ENCODE measurements around the gene HCRT. TPM values are rescaled to one million over a fixed set of nuclear protein-coding genes. Genes with fewer than 3 reads are reported as not detected.
"Not testable (repeated sequence)": the region's sequence is repeated elsewhere in the genome, so short reads cannot be mapped to it uniquely, and the experiment has no call there.

The HCRT gene
- total RNA-seq, 2 experiments from 2014 or later, result not detected

- no peak overlapping the region for H3K27ac Mint-ChIP-seq
- CTCF ChIA-PET, result interaction anchor here (1.0 to 1.1 kb wide), 3 partner anchors 10 to 243 kb away, joined by 3 to 4 read pairs (median 3); no protein-coding TSS in a partner anchor
- H3K9me3 Mint-ChIP-seq (ENCODE audit: low read depth), result no peaks in the 10 kb centered on the region
- H3K27me3 Mint-ChIP-seq, result no peaks in the 10 kb centered on the region
- no peaks in the 10 kb centered on the region for H3K36me3 Mint-ChIP-seq
- H3K4me3 Mint-ChIP-seq, result no peak overlapping the region
- ATAC-seq (no peak), DNase-seq (no peak)
- H3K4me1 Mint-ChIP-seq, result no peaks in the 10 kb centered on the region
Measured at GRCh38 chr17:42163696-42164407, 21.4 kb downstream of the HCRT start.

- Mint-ChIP-seq H3K27me3 (no peaks in the 10 kb centered on the region), H3K36me3 (no peaks in the 10 kb centered on the region), H3K4me1 (no peaks in the 10 kb centered on the region), H3K4me3 (no peak overlapping the region), H3K27ac (no peak overlapping the region), H3K9me3 (ENCODE audit: low read depth) (no peaks in the 10 kb centered on the region)
- DNase-seq (peak; percentile 62), ATAC-seq (no peak)
- CTCF ChIA-PET, result interaction anchor here (0.6 to 1.6 kb wide), 6 partner anchors 9 to 243 kb away, joined by 3 to 5 read pairs (median 4); partner anchors contain the start of genes DHX58 and KCNH4
Measured at GRCh38 chr17:42163113-42163512, 22.1 kb downstream of the HCRT start.

- DNase-seq (no peak), ATAC-seq (no peak)
- Mint-ChIP-seq H3K9me3 (ENCODE audit: low read depth) (no peaks in the 10 kb centered on the region), H3K4me1 (peaks cover 6% of the 10 kb centered on the region), H3K27me3 (no peaks in the 10 kb centered on the region), H3K27ac (no peak overlapping the region), H3K36me3 (no peaks in the 10 kb centered on the region), H3K4me3 (no peak overlapping the region)
- CTCF ChIA-PET, result no interaction called here
Measured at GRCh38 chr17:42160531-42160910, 24.7 kb downstream of the HCRT start.

- no peaks in the 10 kb centered on the region for H3K9me3 Mint-ChIP-seq (ENCODE audit: low read depth)
- DNase-seq (no peak), ATAC-seq (no peak)
- CTCF ChIA-PET, result no interaction called here
- H3K36me3 Mint-ChIP-seq, result no peaks in the 10 kb centered on the region
- peaks cover 10% of the 10 kb centered on the region for H3K4me1 Mint-ChIP-seq
- H3K4me3 Mint-ChIP-seq, result no peak overlapping the region
- H3K27me3 Mint-ChIP-seq, result no peaks in the 10 kb centered on the region
- no peak overlapping the region for H3K27ac Mint-ChIP-seq
Measured at GRCh38 chr17:42159796-42160530, 25.3 kb downstream of the HCRT start.

- no peak for DNase-seq
- no peaks in the 10 kb centered on the region for H3K27me3 Mint-ChIP-seq
- no peak for ATAC-seq
- H3K9me3 Mint-ChIP-seq (ENCODE audit: low read depth), result no peaks in the 10 kb centered on the region
- H3K4me3 Mint-ChIP-seq, result peak overlapping the region; percentile 85
- CTCF ChIA-PET, result interaction anchor here (0.7 to 1.0 kb wide), 3 partner anchors 25 to 138 kb away, joined by 4 read pairs; partner anchors contain the start of genes DNAJC7 and KCNH4
- H3K4me1 Mint-ChIP-seq, result peaks cover 42% of the 10 kb centered on the region
- H3K36me3 Mint-ChIP-seq, result peaks cover 4% of the 10 kb centered on the region
- H3K27ac Mint-ChIP-seq, result peak overlapping the region; percentile 77
Measured at GRCh38 chr17:42155614-42156045, 29.6 kb downstream of the HCRT start.

- ATAC-seq, result no peak
- H3K4me1 Mint-ChIP-seq, result peaks cover 42% of the 10 kb centered on the region
- H3K36me3 Mint-ChIP-seq, result peaks cover 4% of the 10 kb centered on the region
- H3K27me3 Mint-ChIP-seq, result no peaks in the 10 kb centered on the region
- no peak for DNase-seq
- H3K27ac Mint-ChIP-seq, result peak overlapping the region; percentile 77
- peak overlapping the region; percentile 85 for H3K4me3 Mint-ChIP-seq
- no peaks in the 10 kb centered on the region for H3K9me3 Mint-ChIP-seq (ENCODE audit: low read depth)
- CTCF ChIA-PET, result interaction anchor here (0.8 to 2.1 kb wide), 7 partner anchors 10 to 249 kb away, joined by 3 to 7 read pairs (median 3); partner anchors contain the start of genes KCNH4 and STAT3
Measured at GRCh38 chr17:42153919-42154742, 31.1 kb downstream of the HCRT start.

GRCh38 chr17:42146911-42147607, 38.2 kb downstream of the HCRT start:
- peaks cover 21% of the 10 kb centered on the region for H3K36me3 Mint-ChIP-seq
- H3K9me3 Mint-ChIP-seq (ENCODE audit: low read depth), result no peaks in the 10 kb centered on the region
- no peak for DNase-seq
- H3K4me1 Mint-ChIP-seq, result peaks cover 29% of the 10 kb centered on the region
- ATAC-seq, result no peak
- no peak overlapping the region for H3K4me3 Mint-ChIP-seq
- H3K27me3 Mint-ChIP-seq, result no peaks in the 10 kb centered on the region
- CTCF ChIA-PET, result interaction anchor here (0.6 kb wide), 1 partner anchor 276 kb away, joined by 3 read pairs; no protein-coding TSS in a partner anchor
- peak overlapping the region; percentile 8 for H3K27ac Mint-ChIP-seq

- Mint-ChIP-seq H3K36me3 (peaks cover 23% of the 10 kb centered on the region), H3K4me1 (peaks cover 18% of the 10 kb centered on the region)
- not testable (repeated sequence) for H3K4me3 Mint-ChIP-seq; ATAC-seq; DNase-seq; H3K27ac Mint-ChIP-seq; H3K27me3 Mint-ChIP-seq; H3K9me3 Mint-ChIP-seq (ENCODE audit: low read depth)
- CTCF ChIA-PET, result interaction anchor here (1.5 kb wide), 1 partner anchor 75 kb away, joined by 3 read pairs; no protein-coding TSS in a partner anchor
Measured at GRCh38 chr17:42143138-42143537, 42.1 kb downstream of the HCRT start.

- ATAC-seq, result no peak
- CTCF ChIA-PET, result no interaction called here
- no peaks in the 10 kb centered on the region for H3K9me3 Mint-ChIP-seq (ENCODE audit: low read depth)
- H3K4me3 Mint-ChIP-seq, result no peak overlapping the region
- H3K36me3 Mint-ChIP-seq, result peaks cover 22% of the 10 kb centered on the region
- peaks cover 16% of the 10 kb centered on the region for H3K4me1 Mint-ChIP-seq
- no peak overlapping the region for H3K27ac Mint-ChIP-seq
- no peak for DNase-seq
- H3K27me3 Mint-ChIP-seq, result no peaks in the 10 kb centered on the region
Measured at GRCh38 chr17:42142371-42142896, 42.8 kb downstream of the HCRT start.

- Mint-ChIP-seq H3K27ac (no peak overlapping the region), H3K27me3 (no peaks in the 10 kb centered on the region), H3K36me3 (peaks cover 19% of the 10 kb centered on the region), H3K9me3 (ENCODE audit: low read depth) (no peaks in the 10 kb centered on the region), H3K4me3 (no peak overlapping the region), H3K4me1 (peaks cover 19% of the 10 kb centered on the region)
- DNase-seq (no peak), ATAC-seq (no peak)
- CTCF ChIA-PET, result interaction anchor here (1.5 kb wide), 1 partner anchor 116 kb away, joined by 3 read pairs; no protein-coding TSS in a partner anchor
Measured at GRCh38 chr17:42141382-42141781, 43.9 kb downstream of the HCRT start.

- not testable (repeated sequence) for H3K27me3 Mint-ChIP-seq; DNase-seq; H3K9me3 Mint-ChIP-seq (ENCODE audit: low read depth); H3K27ac Mint-ChIP-seq; H3K4me3 Mint-ChIP-seq; ATAC-seq
- H3K4me1 Mint-ChIP-seq, result peaks cover 25% of the 10 kb centered on the region
- peaks cover 22% of the 10 kb centered on the region for H3K36me3 Mint-ChIP-seq
- CTCF ChIA-PET, result interaction anchor here (1.5 to 2.2 kb wide), 2 partner anchors 12 to 115 kb away, joined by 3 to 7 read pairs; no protein-coding TSS in a partner anchor
Measured at GRCh38 chr17:42140690-42141089, 44.6 kb downstream of the HCRT start.

GRCh38 chr17:42138749-42139492, 46.3 kb downstream of the HCRT start:
- no peak overlapping the region for H3K27ac Mint-ChIP-seq
- no peak overlapping the region for H3K4me3 Mint-ChIP-seq
- H3K4me1 Mint-ChIP-seq, result peaks cover 36% of the 10 kb centered on the region
- H3K9me3 Mint-ChIP-seq (ENCODE audit: low read depth), result no peaks in the 10 kb centered on the region
- DNase-seq (no peak), ATAC-seq (no peak)
- CTCF ChIA-PET, result interaction anchor here (0.8 to 2.3 kb wide), 4 partner anchors 14 to 174 kb away, joined by 3 to 11 read pairs (median 6); partner anchors contain the start of gene NKIRAS2
- H3K27me3 Mint-ChIP-seq, result no peaks in the 10 kb centered on the region
- peaks cover 23% of the 10 kb centered on the region for H3K36me3 Mint-ChIP-seq

Measured in activated CD8-positive, alpha-beta memory T cell treated with anti-CD3 and anti-CD28 coated beads, Interleukin-2, amount 10 ng/mL, durations not matched to agents 7 days and 5 days (primary cell).